ENCODE data around the gene HEATR5A. TPM values are rescaled to one million over a fixed set of nuclear protein-coding genes. Genes with fewer than 3 reads are reported as not detected.
"Not testable (repeated sequence)": the region's sequence is repeated elsewhere in the genome, so short reads cannot be mapped to it uniquely, and the experiment has no call there.

HEATR5A gene
- polyA plus RNA-seq, 3 donors: 13.1 to 21.0 (median 16.8) TPM

DNA sequence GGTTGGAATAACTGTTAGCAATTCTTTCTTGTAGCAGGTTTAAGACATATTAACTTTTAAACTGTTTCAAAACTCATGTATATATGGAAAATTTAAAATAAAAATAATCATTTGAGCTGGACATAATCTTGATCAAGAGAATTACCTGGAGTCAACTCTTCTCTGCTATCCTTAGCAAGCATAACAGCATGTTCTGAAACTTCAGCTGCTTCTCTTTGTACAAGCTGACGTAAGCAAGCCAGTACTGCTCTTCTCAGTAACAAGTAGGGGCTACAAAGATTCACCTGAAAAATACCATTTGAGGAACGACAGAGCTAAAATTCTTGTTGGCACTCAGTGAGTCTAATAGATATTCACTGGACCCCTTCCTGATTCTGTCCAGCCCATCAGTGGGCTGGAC, 83.0 kb downstream of the HEATR5A start:
- TF ChIP-seq, protein P1, sequence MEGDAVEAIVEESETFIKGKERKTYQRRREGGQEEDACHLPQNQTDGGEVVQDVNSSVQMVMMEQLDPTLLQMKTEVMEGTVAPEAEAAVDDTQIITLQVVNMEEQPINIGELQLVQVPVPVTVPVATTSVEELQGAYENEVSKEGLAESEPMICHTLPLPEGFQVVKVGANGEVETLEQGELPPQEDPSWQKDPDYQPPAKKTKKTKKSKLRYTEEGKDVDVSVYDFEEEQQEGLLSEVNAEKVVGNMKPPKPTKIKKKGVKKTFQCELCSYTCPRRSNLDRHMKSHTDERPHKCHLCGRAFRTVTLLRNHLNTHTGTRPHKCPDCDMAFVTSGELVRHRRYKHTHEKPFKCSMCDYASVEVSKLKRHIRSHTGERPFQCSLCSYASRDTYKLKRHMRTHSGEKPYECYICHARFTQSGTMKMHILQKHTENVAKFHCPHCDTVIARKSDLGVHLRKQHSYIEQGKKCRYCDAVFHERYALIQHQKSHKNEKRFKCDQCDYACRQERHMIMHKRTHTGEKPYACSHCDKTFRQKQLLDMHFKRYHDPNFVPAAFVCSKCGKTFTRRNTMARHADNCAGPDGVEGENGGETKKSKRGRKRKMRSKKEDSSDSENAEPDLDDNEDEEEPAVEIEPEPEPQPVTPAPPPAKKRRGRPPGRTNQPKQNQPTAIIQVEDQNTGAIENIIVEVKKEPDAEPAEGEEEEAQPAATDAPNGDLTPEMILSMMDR (IDR thresholded peaks at IDR 0.05): no peak
- no peak overlapping the region for H2AFZ ChIP-seq (ENCODE audit: insufficient read depth, low read depth, low read length, poor library complexity, severe bottlenecking)
- no peak for DNase-seq
- no peak overlapping the region for H3K27ac Mint-ChIP-seq
- peaks cover 56 to 73% of the 10 kb centered on the region in 2 donors for H3K36me3 Mint-ChIP-seq
- no peaks in the 10 kb centered on the region for H4K20me1 ChIP-seq (ENCODE audit: insufficient read depth, low read length)
- intact Hi-C loops (cut with micrococcal nuclease): no loop called here
- H3K4me3 ChIP-seq (replicated peaks in 1 of 3; ENCODE audit: low read depth in 2 of 3, low read length in 3 of 3): no peak overlapping the region
- no peaks in the 10 kb centered on the region for H3K27me3 ChIP-seq (ENCODE audit: control insufficient read depth in 2 of 2, insufficient read depth in 2 of 2, low read length in 2 of 2)
- H3K9ac ChIP-seq (ENCODE audit: insufficient read depth, low read length, poor library complexity, severe bottlenecking): no peak overlapping the region
- H3K9me3 ChIP-seq (replicated peaks in 1 of 2; ENCODE audit: control insufficient read depth in 1 of 2, insufficient read depth in 1 of 2, low read length in 2 of 2): peaks cover 0 to under 1% of the 10 kb centered on the region in 2 donors
- 96% methylated on average over 2 of the region's 2 CpGs for WGBS (ENCODE audit: insufficient coverage)
- H3K4me1 ChIP-seq (ENCODE audit: control insufficient read depth in 1 of 2, insufficient read depth in 2 of 2, low read length in 2 of 2): no peaks in the 10 kb centered on the region
- H3K79me2 ChIP-seq (ENCODE audit: insufficient read depth, low read length): no peaks in the 10 kb centered on the region
- H3K4me1 Mint-ChIP-seq: peaks cover 2% of the 10 kb centered on the region
- peaks cover 69 to 91% of the 10 kb centered on the region in 2 donors for H3K36me3 ChIP-seq (replicated peaks in 1 of 2; ENCODE audit: control insufficient read depth in 1 of 2, insufficient read depth in 2 of 2, low read length in 2 of 2)
- no peak overlapping the region for H3K4me2 ChIP-seq (replicated peaks; ENCODE audit: extremely low read depth, low read length, poor library complexity, severe bottlenecking)
- H3K27me3 Mint-ChIP-seq (ENCODE audit: low read depth in 3 of 3): no peaks in the 10 kb centered on the region
- H3K4me3 Mint-ChIP-seq: no peak overlapping the region
- H3K9me3 Mint-ChIP-seq: peaks cover 3 to 17% (median 6%) of the 10 kb centered on the region in 7 donors
- no peak overlapping the region for H3K27ac ChIP-seq (ENCODE audit: low read depth in 1 of 2, low read length in 2 of 2)

DNA sequence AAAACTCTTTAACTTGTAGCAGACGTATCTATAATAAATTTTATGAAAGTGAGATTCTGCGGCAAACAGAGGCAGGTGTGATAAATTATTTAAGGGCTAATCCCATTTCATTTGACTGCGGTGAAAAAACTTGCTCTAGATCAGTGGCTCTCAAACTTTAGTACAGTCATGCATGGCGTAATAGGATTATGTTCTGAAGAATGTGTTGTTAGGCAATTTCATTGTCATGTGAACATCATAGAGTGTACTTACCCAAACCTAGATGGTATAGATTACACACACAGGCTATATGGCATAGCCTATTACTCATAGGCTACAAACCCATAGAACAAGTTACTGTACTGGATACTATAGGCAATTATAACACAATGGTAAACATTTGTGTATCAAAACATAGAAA, 83.7 kb downstream of the HEATR5A start:
- no peaks in the 10 kb centered on the region for H4K20me1 ChIP-seq (ENCODE audit: insufficient read depth, low read length)
- H2AFZ ChIP-seq (ENCODE audit: insufficient read depth, low read depth, low read length, poor library complexity, severe bottlenecking): no peak overlapping the region
- H3K27me3 ChIP-seq (ENCODE audit: control insufficient read depth in 2 of 2, insufficient read depth in 2 of 2, low read length in 2 of 2): no peaks in the 10 kb centered on the region
- intact Hi-C loops (cut with micrococcal nuclease): no loop called here
- TF ChIP-seq, protein P1 (IDR thresholded peaks at IDR 0.05): no peak
- no CpG with 5 or more reads among the region's 4 CpGs for WGBS (ENCODE audit: insufficient coverage)
- no peak overlapping the region for H3K4me3 ChIP-seq (replicated peaks in 1 of 3; ENCODE audit: low read depth in 2 of 3, low read length in 3 of 3)
- peaks cover 0 to 7% of the 10 kb centered on the region in 2 donors for H3K9me3 ChIP-seq (replicated peaks in 1 of 2; ENCODE audit: control insufficient read depth in 1 of 2, insufficient read depth in 1 of 2, low read length in 2 of 2)
- H3K27ac ChIP-seq (ENCODE audit: low read depth in 1 of 2, low read length in 2 of 2): no peak overlapping the region
- Mint-ChIP-seq H3K27me3 (ENCODE audit: low read depth in 3 of 3) (no peaks in the 10 kb centered on the region), H3K4me1 (peaks cover 2% of the 10 kb centered on the region), H3K27ac (no peak overlapping the region), H3K4me3 (no peak overlapping the region), H3K9me3 (peaks cover 7 to 24% (median 11%) of the 10 kb centered on the region in 7 donors), H3K36me3 (peaks cover 57 to 74% of the 10 kb centered on the region in 2 donors)
- no peaks in the 10 kb centered on the region for H3K4me1 ChIP-seq (ENCODE audit: control insufficient read depth in 1 of 2, insufficient read depth in 2 of 2, low read length in 2 of 2)
- H3K4me2 ChIP-seq (replicated peaks; ENCODE audit: extremely low read depth, low read length, poor library complexity, severe bottlenecking): no peak overlapping the region
- no peak overlapping the region for H3K9ac ChIP-seq (ENCODE audit: insufficient read depth, low read length, poor library complexity, severe bottlenecking)
- H3K36me3 ChIP-seq (replicated peaks in 1 of 2; ENCODE audit: control insufficient read depth in 1 of 2, insufficient read depth in 2 of 2, low read length in 2 of 2): peaks cover 69 to 92% of the 10 kb centered on the region in 2 donors
- H3K79me2 ChIP-seq (ENCODE audit: insufficient read depth, low read length): no peaks in the 10 kb centered on the region
- peak in 1 of 3 donors; percentile 31 for DNase-seq

DNA sequence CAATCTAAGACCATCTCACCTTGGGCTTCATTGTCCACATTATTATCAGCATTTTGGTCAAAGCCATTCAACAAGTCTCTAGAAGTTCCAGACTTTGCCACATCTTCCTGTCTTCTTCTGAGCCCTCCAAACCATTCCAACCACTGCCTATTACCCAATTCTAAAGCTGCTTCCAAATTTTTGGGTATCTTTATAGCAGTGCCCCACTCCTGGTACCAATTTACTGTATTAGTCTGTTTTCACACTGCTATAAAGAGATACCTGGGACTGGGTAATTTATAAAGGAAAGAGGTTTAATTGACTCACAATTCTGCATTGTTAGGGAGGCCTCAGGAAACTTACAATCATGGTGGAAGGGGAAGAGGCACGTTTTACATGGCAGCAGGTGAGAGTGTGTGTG, 89.0 kb downstream of the HEATR5A start:
- H3K4me1 ChIP-seq (ENCODE audit: control insufficient read depth in 1 of 2, insufficient read depth in 2 of 2, low read length in 2 of 2); H2AFZ ChIP-seq (ENCODE audit: insufficient read depth, low read depth, low read length, poor library complexity, severe bottlenecking); H3K4me1 Mint-ChIP-seq; H3K79me2 ChIP-seq (ENCODE audit: insufficient read depth, low read length); H3K27me3 ChIP-seq (ENCODE audit: control insufficient read depth in 2 of 2, insufficient read depth in 2 of 2, low read length in 2 of 2); H3K27me3 Mint-ChIP-seq (ENCODE audit: low read depth in 3 of 3); H3K9ac ChIP-seq (ENCODE audit: insufficient read depth, low read length, poor library complexity, severe bottlenecking); DNase-seq; H3K4me2 ChIP-seq (replicated peaks; ENCODE audit: extremely low read depth, low read length, poor library complexity, severe bottlenecking); H3K27ac ChIP-seq (ENCODE audit: low read depth in 1 of 2, low read length in 2 of 2); intact Hi-C loops (cut with micrococcal nuclease); H4K20me1 ChIP-seq (ENCODE audit: insufficient read depth, low read length); H3K4me3 ChIP-seq (replicated peaks in 1 of 3; ENCODE audit: low read depth in 2 of 3, low read length in 3 of 3); H3K4me3 Mint-ChIP-seq: not testable (repeated sequence)
- WGBS (ENCODE audit: insufficient coverage): no CpG with 5 or more reads among the region's 1 CpG
- H3K9me3 ChIP-seq (replicated peaks in 1 of 2; ENCODE audit: control insufficient read depth in 1 of 2, insufficient read depth in 1 of 2, low read length in 2 of 2): peaks cover 20 to 31% of the 10 kb centered on the region in 2 donors
- Mint-ChIP-seq H3K27ac (peak overlapping the region in 1 of 7 donors; percentile 48), H3K9me3 (peaks cover 22 to 48% (median 32%) of the 10 kb centered on the region in 7 donors), H3K36me3 (peaks cover 61 to 78% of the 10 kb centered on the region in 2 donors)
- H3K36me3 ChIP-seq (replicated peaks in 1 of 2; ENCODE audit: control insufficient read depth in 1 of 2, insufficient read depth in 2 of 2, low read length in 2 of 2): peaks cover 48 to 67% of the 10 kb centered on the region in 2 donors

Data from CD14-positive monocyte (primary cell).